ENCODE results near the gene ABCA8.

Gene ABCA8

DNA sequence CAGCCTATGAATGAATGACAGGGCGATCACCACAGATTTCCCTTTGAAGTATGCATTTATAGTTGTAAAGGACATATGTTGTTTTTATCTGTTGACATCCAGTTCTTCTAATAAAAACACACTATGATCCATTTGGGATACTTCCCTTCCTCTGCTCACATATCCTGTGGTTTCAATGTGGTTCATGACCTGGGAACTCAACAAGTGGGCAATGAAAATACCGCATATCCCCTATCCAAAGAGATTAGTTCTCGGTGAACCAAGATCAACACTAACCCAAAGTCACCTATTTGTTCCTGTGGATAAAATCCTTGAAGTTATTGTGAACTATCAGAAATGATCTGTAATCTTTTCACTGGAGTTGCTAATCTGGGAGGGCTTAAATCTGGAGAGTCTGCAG lies 16.0 kb downstream of the ABCA8 start:
- Histone ChIP-seq H3K36me3 (ENCODE audit: control insufficient read depth, low read length) (no peaks in the 10 kb centered on the region), H3K9me3 (ENCODE audit: control insufficient read depth, insufficient read depth, low read length) (no peaks in the 10 kb centered on the region), H3K27ac (ENCODE audit: low read depth, low read length) (no peak overlapping the region), H3K4me1 (ENCODE audit: control insufficient read depth, low read length) (no peaks in the 10 kb centered on the region), H3K4me2 (ENCODE audit: low read length) (no peak overlapping the region), H3F3A (ENCODE audit: control insufficient read depth, insufficient read depth) (no peaks in the 10 kb centered on the region), H4K20me1 (ENCODE audit: control insufficient read depth, insufficient read depth, low read depth, low read length) (no peaks in the 10 kb centered on the region), H3K27me3 (ENCODE audit: control insufficient read depth, low read length) (no peaks in the 10 kb centered on the region), H3K9me2 (replicated peaks; ENCODE audit: control insufficient read depth, low read length) (no peaks in the 10 kb centered on the region), H3K4me3 (ENCODE audit: low read length) (no peak overlapping the region), H3K79me2 (ENCODE audit: control insufficient read depth, low read length) (no peaks in the 10 kb centered on the region)
- TF ChIP-seq, protein P1, sequence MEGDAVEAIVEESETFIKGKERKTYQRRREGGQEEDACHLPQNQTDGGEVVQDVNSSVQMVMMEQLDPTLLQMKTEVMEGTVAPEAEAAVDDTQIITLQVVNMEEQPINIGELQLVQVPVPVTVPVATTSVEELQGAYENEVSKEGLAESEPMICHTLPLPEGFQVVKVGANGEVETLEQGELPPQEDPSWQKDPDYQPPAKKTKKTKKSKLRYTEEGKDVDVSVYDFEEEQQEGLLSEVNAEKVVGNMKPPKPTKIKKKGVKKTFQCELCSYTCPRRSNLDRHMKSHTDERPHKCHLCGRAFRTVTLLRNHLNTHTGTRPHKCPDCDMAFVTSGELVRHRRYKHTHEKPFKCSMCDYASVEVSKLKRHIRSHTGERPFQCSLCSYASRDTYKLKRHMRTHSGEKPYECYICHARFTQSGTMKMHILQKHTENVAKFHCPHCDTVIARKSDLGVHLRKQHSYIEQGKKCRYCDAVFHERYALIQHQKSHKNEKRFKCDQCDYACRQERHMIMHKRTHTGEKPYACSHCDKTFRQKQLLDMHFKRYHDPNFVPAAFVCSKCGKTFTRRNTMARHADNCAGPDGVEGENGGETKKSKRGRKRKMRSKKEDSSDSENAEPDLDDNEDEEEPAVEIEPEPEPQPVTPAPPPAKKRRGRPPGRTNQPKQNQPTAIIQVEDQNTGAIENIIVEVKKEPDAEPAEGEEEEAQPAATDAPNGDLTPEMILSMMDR (IDR thresholded peaks at IDR 0.05; ENCODE audit: low read depth, low read length, poor library complexity, severe bottlenecking), result no peak
- TF ChIP-seq EZH2phosphoT487 (IDR thresholded peaks at IDR 0.05; ENCODE audit: borderline replicate concordance, low read length), result no peak

DNA sequence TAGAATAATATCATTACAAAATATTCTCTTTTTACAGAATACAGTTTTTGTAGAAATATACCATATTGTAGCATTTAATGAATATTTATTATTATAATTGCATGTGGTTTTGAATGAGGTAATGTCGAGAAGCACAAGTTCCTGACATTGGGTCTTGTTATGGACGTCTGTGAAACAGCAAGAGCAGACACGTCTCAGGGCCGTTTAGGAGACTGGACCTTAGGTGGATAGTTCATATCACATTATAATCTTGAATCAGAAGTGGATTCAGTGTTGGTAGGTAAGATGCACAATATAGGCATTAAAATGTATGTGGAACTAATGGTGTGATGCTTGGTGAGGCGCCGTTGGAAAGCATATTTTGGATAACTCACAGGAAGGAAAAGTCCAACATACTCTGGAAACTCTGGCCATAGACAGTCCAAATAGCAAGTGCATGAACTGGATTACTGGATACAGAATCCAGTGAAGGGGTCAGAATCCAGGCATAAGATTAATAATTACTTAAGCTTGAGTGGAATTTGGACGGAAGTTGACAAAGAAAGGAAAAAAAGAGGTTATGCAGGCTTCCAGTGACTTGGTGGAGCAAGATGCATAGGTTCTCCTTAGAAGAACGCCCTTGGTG lies 17.2 kb downstream of the ABCA8 start:
- H3F3A ChIP-seq (ENCODE audit: control insufficient read depth, insufficient read depth), result no peaks in the 10 kb centered on the region
- TF ChIP-seq, protein P1 (IDR thresholded peaks at IDR 0.05; ENCODE audit: low read depth, low read length, poor library complexity, severe bottlenecking), result no peak
- no peak for TF ChIP-seq EZH2phosphoT487 (IDR thresholded peaks at IDR 0.05; ENCODE audit: borderline replicate concordance, low read length)
- H3K4me1 ChIP-seq (ENCODE audit: control insufficient read depth, low read length), result no peaks in the 10 kb centered on the region
- H4K20me1 ChIP-seq (ENCODE audit: control insufficient read depth, insufficient read depth, low read depth, low read length), result no peaks in the 10 kb centered on the region
- H3K4me3 ChIP-seq (ENCODE audit: low read length), result no peak overlapping the region
- H3K4me2 ChIP-seq (ENCODE audit: low read length), result no peak overlapping the region
- no peaks in the 10 kb centered on the region for H3K9me2 ChIP-seq (replicated peaks; ENCODE audit: control insufficient read depth, low read length)
- H3K79me2 ChIP-seq (ENCODE audit: control insufficient read depth, low read length), result no peaks in the 10 kb centered on the region
- H3K27me3 ChIP-seq (ENCODE audit: control insufficient read depth, low read length), result no peaks in the 10 kb centered on the region
- no peak overlapping the region for H3K27ac ChIP-seq (ENCODE audit: low read depth, low read length)
- H3K9me3 ChIP-seq (ENCODE audit: control insufficient read depth, insufficient read depth, low read length), result no peaks in the 10 kb centered on the region
- H3K36me3 ChIP-seq (ENCODE audit: control insufficient read depth, low read length), result no peaks in the 10 kb centered on the region

DNA sequence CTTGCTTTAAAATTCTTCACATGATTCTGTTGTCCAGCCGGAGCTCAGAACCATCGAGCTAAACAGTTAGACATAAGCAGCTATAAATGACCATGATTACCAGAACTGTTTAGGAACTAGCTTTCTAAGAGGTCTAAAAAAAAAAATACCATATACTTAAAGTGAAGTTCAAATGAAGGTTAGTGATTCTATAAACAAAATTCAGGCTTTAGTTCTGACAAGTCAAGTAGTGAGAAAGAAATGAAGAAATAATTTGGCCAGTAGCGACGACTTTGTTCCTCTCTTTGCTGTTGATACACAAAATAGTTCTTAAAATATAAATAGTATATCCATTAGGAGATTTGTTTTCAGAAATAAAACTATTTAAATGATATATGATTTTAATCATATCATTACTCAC lies 27.7 kb downstream of the ABCA8 start:
- Histone ChIP-seq H4K20me1 (ENCODE audit: control insufficient read depth, insufficient read depth, low read depth, low read length) (no peaks in the 10 kb centered on the region), H3K4me1 (ENCODE audit: control insufficient read depth, low read length) (no peaks in the 10 kb centered on the region), H3K36me3 (ENCODE audit: control insufficient read depth, low read length) (no peaks in the 10 kb centered on the region), H3K9me2 (replicated peaks; ENCODE audit: control insufficient read depth, low read length) (no peaks in the 10 kb centered on the region), H3K27ac (ENCODE audit: low read depth, low read length) (no peak overlapping the region), H3K9me3 (ENCODE audit: control insufficient read depth, insufficient read depth, low read length) (no peaks in the 10 kb centered on the region), H3F3A (ENCODE audit: control insufficient read depth, insufficient read depth) (no peaks in the 10 kb centered on the region), H3K4me2 (ENCODE audit: low read length) (no peak overlapping the region), H3K79me2 (ENCODE audit: control insufficient read depth, low read length) (no peaks in the 10 kb centered on the region), H3K4me3 (ENCODE audit: low read length) (no peak overlapping the region), H3K27me3 (ENCODE audit: control insufficient read depth, low read length) (no peaks in the 10 kb centered on the region)
- TF ChIP-seq, protein P1 (IDR thresholded peaks at IDR 0.05; ENCODE audit: low read depth, low read length, poor library complexity, severe bottlenecking), result no peak
- TF ChIP-seq EZH2phosphoT487 (IDR thresholded peaks at IDR 0.05; ENCODE audit: borderline replicate concordance, low read length), result no peak
